HCEC 1CT (cell line): ENCODE results near the gene ARMC5.

Experiments
- DNase-seq: peaks from one replicate; pipeline ENCODE4 v3.0.0-alpha.2; 2017

ARMC5 gene

DNA sequence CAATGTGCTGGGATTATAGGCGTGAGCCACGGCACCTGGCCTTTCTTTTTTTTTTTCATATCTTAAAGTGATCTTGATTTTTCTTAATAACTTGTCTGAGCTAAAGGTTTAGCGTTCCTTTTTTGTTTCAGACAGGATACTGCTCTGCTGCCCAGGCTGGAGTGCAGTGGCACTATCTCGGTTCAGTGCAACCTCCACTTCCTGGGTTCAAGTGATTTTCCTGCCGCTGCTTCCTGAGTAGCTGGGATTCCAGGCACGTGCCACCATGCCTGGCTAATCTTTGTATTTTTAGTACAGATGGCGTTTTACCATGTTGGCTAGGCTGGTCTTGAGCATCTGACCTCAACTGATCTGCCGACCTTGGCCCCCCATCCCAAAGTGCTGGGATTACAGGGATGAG, 44.9 kb downstream of the ARMC5 start:
- DNase-seq = no peak

DNA sequence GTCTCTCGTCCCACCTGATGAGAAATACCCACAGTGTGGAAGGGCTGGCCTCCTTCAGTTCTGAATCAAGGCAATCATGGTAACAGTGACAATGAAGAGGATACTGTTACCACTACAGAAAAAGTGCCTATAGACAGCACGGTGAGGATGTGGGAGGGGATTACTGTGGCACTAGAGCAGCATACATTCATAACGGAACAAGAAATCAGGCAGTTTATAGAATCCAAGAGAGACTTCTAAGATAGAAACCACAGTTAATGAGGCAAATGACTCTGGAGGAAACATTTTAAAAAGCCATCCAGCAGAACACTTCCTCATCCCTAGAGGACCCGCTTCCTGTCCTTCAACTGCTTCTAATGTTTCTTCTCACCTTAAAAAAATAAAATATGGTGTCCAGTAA, 46.2 kb downstream of the ARMC5 start:
- no peak for DNase-seq

DNA sequence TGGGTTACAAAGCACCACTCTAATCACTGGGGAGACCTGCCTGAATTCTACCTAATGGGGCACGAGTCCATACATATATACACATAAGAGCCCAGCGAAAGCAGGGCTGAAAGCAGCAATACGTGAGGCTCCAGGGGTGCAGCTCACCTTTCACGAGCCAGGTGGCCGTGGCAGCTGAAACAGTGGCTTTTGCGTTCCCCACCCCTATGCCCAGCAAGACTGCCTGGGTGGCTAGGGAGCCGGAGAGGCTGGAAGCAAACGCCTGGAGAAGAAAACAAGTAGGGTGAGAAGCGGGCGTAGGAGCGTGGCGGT, 48.3 kb downstream of the ARMC5 start:
- DNase-seq = no peak

DNA sequence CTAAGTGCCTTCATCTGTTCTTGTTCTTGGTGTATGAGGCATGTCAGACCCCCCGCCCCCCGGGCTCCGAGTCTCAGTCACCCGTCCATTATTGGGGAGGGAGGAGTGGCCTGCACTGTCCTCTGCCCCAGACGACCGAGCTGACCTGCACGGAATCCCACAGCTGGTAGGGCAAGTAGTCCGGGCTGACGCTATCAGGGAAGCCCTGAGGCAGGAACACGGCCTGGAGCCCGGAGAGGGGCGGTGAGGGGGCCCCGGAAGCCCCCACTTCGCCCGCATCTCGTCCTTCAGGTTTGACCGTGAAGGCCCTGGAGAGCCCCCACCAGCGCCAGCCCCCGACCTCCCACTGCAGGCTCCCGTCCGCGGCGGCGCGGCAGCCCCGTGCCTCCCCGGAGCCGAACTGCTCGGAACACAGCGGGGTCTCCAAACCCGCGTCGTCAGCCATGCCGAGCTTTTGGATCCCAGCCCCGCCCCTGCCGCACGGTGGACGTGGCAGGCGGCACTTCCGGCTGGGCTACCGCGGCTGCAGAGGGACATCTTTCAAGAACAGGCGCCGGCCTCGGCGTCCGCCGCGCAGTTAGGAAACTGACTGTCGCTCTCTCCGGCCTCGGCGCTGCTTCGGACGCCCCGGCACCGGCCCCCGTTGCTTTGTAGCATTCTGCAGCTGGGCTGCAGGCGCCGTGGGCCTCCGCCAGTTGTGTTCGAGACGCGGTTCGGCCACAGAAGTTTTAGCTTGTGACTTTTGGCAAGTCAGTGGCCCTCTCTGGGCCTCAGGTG, 48.8 kb downstream of the ARMC5 start, which contains the start of gene RUSF1:
Gene RUSF1 (minus strand): TSS at position 463 of the 777 bp plus-strand sequence. CDS start 18 bp downstream, at position 445.
- peak; percentile 84 for DNase-seq

DNA sequence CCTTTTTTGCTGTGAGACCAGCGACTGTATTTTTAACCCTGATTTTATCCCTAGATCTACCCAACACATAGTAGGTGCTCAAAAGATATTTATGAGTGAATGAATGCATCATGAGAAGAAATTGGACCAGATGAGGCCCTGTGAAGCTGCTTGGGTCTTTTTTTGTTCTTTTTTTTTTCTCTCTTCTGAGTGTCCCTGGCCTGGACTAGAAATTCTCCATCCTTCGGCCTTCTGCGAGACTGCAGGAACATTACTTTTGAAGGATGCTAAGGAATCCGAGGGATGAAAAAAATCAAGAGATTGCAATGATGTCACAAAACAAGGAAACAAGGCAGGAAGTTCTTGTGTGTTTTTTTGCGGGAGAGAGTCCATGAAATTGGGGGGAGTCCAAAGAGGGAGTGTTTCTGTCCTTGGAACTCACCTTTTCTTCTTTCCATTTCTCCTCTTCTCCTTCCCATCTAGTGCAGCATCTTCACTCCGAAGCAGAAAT, 49.5 kb downstream of the ARMC5 start:
- peak; percentile 42 for DNase-seq

DNA sequence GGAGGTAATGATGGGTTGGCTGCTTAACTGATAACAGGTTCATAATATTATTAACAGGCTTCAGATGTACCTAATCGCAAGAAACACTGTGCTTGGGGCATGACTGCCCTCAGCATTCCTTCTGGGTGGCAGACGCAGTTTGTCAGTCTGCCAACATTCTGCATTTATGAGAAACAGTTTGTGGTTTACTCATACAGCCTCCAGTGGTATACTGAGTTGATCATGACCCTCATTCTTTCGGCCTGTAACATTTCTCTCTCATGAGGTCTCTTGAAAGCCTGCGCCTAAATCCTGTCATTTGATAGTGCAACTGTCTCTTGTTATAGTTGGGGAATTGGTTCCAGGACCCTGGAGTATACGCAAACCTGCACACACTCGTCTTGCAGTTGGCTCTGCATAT, 53.8 kb downstream of the ARMC5 start:
- DNase-seq = peak; percentile 39

DNA sequence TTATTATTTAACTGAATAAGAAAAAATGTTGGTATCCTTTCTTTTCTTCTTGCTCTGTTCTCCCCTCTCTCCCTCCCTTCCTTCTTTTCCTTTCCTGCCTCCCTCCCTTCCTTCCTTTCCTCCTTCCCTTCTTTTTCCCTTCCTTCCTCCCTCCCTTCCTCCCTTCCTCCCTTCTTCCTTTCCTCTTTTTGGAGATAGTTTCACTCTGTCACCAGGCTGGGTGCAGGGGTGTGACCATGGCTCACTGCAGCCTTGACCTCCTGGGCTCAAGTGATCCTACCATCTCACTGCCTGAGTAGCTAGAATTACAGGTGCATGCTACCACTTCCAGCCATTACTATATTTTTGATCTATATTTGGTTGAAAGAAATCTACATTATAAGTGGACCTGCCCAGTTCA, 54.6 kb downstream of the ARMC5 start:
- no peak for DNase-seq
